ENCODE results near the gene DLG2. TPM values are rescaled to one million over a fixed set of nuclear protein-coding genes. Genes with fewer than 3 reads are reported as not detected.

The DLG2 gene
- total and polyA plus RNA-seq, 2 of the 4 experiments (the other 2 are of a cell fraction) = 0.31 to 0.36 TPM

GRCh38 chr11:85394283-85394682, 232.9 kb downstream of the DLG2 start:
- Histone ChIP-seq H2BK5ac (ENCODE audit: low read depth, low read length, poor library complexity, severe bottlenecking) (no peak overlapping the region), H2BK15ac (ENCODE audit: low read depth, low read length) (no peak overlapping the region), H3K56ac (ENCODE audit: extremely low read depth, insufficient read depth, low read length) (no peak overlapping the region), H2AFZ (replicated peaks; ENCODE audit: low read length, poor library complexity) (no peak overlapping the region), H2BK120ac (ENCODE audit: low read depth, low read length) (no peak overlapping the region), H4K20me1 (ENCODE audit: insufficient read depth, low read length) (no peaks in the 10 kb centered on the region), H4K5ac (ENCODE audit: low read depth, low read length) (no peak overlapping the region), H3K4me3 (ENCODE audit: insufficient read depth, low read depth, low read length) (no peak overlapping the region), H4K91ac (ENCODE audit: insufficient read depth, low read depth, low read length) (no peak overlapping the region), H2BK20ac (ENCODE audit: low read depth, low read length) (no peak overlapping the region), H3K4me1 (ENCODE audit: control insufficient read depth, insufficient read depth, low read length) (no peaks in the 10 kb centered on the region), H3K4ac (ENCODE audit: low read depth, low read length) (no peak overlapping the region), H3K36me3 (ENCODE audit: control insufficient read depth, insufficient read depth, low read length) (no peaks in the 10 kb centered on the region), H3K79me1 (ENCODE audit: low read depth in 1 of 2, low read length in 2 of 2) (no peaks in the 10 kb centered on the region), H3K23ac (ENCODE audit: low read depth, low read length) (no peak overlapping the region), H3K14ac (replicated peaks; ENCODE audit: low read depth, low read length) (no peak overlapping the region), H3K18ac (ENCODE audit: low read depth, low read length) (no peak overlapping the region), H3K4me2 (ENCODE audit: low read depth, low read length) (no peak overlapping the region), H3K9me1 (ENCODE audit: insufficient read depth, low read length) (no peaks in the 10 kb centered on the region), H2AK5ac (ENCODE audit: low read depth, low read length) (no peak overlapping the region), H3K27me3 (ENCODE audit: control insufficient read depth, insufficient read depth, low read length) (no peaks in the 10 kb centered on the region), H3K27ac (ENCODE audit: insufficient read depth, low read length) (no peak overlapping the region), H3K9me3 (ENCODE audit: control insufficient read depth, insufficient read depth, low read length) (peaks cover 6% of the 10 kb centered on the region; the same call in 1 of the 2 replicates), H4K8ac (ENCODE audit: low read depth in 2 of 2, low read length in 2 of 2) (no peak overlapping the region), H3K9ac (ENCODE audit: low read depth, low read length) (no peak overlapping the region), H2AK9ac (replicated peaks; ENCODE audit: low read depth, low read length, poor library complexity) (no peak overlapping the region)
- intact Hi-C loops (cut with micrococcal nuclease) = no loop called here
- POLR2A ChIA-PET (ENCODE audit: unreplicated experiment) = no interaction called here
- in situ Hi-C loops (cut with MboI; ENCODE audit: low sequenced_read_pairs) = no loop called here
- TF ChIP-seq ELK1 (IDR thresholded peaks at IDR 0.05; ENCODE audit: borderline replicate concordance, low read depth, low read length) (no peak), CEBPB (IDR thresholded peaks at IDR 0.05; ENCODE audit: low read depth, low read length) (no peak), MAFK (IDR thresholded peaks at IDR 0.05; ENCODE audit: low read depth, low read length) (no peak), RAD21 (IDR thresholded peaks at IDR 0.05; ENCODE audit: low read length) (no peak), RCOR1 (IDR thresholded peaks at IDR 0.05; ENCODE audit: insufficient replicate concordance, low read length) (no peak), SMC3 (IDR thresholded peaks at IDR 0.05; ENCODE audit: low read depth, low read length) (no peak), POLR2A (IDR thresholded peaks at IDR 0.05; ENCODE audit: low read depth, low read length) (no peak), RFX5 (IDR thresholded peaks at IDR 0.05; ENCODE audit: low read depth, low read length) (no peak), FOS (IDR thresholded peaks at IDR 0.05; ENCODE audit: low read depth, low read length) (no peak), USF2 (IDR thresholded peaks at IDR 0.05; ENCODE audit: low read depth, low read length) (no peak), NFE2L2 (IDR thresholded peaks at IDR 0.05; ENCODE audit: low read depth, low read length) (no peak), MXI1 (IDR thresholded peaks at IDR 0.05; ENCODE audit: borderline replicate concordance, low read depth, low read length) (no peak), MAZ (IDR thresholded peaks at IDR 0.05; ENCODE audit: borderline replicate concordance, low read depth, low read length) (no peak), CTCF (conservative IDR thresholded peaks at IDR 0.05; ENCODE audit: low read depth, low read length) (no peak), CHD1 (IDR thresholded peaks at IDR 0.05; ENCODE audit: low read depth, low read length) (no peak), BHLHE40 (IDR thresholded peaks at IDR 0.05; ENCODE audit: low read depth, low read length) (no peak)
- BruUV-seq (replicated peaks) = no TSS peak
- ATAC-seq (ENCODE audit: low read depth) = no peak
- CTCF ChIA-PET = no interaction called here
- no peak for DNase-seq
- no CpG with 5 or more reads among the region's 2 CpGs for WGBS, 2 experiments (ENCODE audit: extremely low coverage in 2 of 2, insufficient read length in 1 of 2)
- dilution Hi-C loops (cut with HindIII; ENCODE audit: low sequenced_read_pairs, unreplicated experiment) = no loop called here

Data from IMR-90 (cell line).